Cerebellar cortex (tissue), 1 donor: ENCODE data around the gene RAB3IP.
"Not testable (repeated sequence)": the region's sequence is repeated elsewhere in the genome, so short reads cannot be mapped to it uniquely, and the experiment has no call there.

Experiments used
- DNase-seq: peaks from one replicate; pipeline ENCODE4 v3.0.0-alpha.2; 2015; ENCODE audit warnings: low spot score

RAB3IP gene

DNA sequence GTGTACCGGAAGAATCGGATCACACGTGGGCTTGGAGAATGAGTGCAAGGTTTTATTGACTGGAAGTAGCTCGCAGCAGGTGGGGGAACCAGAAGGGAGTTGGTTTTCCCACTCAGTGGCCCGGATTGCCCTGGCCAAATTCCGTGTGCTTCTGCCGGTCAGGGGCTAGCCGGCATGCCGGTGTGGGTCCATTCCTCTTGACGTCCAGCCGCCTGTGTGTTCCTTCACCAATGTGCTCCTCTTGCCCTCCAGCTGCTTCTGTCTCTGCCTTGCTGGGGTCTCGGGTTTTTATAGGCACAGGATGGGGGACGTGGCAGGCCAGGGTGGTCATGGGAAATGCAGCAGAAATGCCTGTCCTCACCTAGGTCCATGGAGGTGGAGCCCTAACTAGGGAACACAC is 97.4 kb downstream of the RAB3IP start:
- DNase-seq, result no peak

GRCh38 chr12:69837191-69837590 is 98.5 kb downstream of the RAB3IP start:
- DNase-seq, result no peak

DNA sequence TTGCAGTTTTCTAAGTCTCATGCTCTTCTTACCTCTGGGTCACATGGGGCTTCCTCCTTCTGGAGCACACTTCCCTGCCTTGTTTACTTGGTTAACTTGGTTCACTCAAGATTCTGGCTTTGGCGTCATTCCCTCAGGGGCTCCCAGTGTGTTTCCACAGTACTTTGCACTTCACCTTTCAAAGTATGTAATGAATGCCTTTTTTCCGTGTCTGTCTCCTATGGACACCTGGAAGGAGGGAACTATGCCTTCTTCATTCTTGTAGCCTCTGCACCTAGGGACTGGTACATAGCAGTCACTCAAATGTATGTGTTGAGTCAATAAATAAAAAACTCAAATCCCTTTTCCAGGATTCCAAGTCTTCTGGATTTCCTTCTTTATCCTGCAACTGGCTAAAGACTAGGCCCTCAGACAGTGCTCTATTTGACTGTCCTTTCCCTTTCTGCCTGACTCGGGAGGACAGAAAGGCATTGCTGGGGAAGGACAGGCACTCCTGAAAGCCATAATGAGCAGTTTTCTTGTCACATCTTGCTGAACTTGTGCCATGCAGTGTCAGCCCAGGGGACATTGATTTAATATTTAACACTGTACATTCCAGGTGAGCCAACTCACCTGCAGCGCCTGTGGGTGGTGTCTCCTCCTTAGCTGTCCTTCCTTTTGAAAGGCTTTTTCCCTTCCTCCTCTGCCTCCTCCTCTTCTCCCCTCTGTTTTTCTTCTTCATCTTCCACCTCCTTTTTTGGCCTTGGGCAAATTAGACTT is 99.2 kb downstream of the RAB3IP start:
- no peak for DNase-seq

DNA sequence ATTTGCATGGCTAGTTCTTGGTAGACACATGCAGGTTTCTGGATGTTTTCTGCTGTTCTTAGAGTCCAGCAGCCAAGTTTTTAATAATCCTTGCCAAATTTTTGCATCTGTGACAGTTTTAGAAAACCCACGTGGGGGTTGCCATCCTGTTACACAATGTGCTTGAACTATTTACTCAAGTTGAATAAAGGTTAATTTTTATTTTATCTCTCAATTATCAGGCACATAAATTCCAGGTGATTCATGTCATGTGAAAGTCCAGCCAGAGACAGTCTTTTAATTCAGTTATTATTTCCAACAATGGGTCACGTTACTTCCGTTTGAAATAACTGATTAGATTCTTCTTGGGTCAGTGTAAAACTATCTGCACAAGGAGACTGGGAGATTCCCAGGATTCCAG is 102.1 kb downstream of the RAB3IP start:
- DNase-seq, result no peak

GRCh38 chr12:69843608-69844007 is 104.9 kb downstream of the RAB3IP start:
- DNase-seq, result peak; percentile 63

DNA sequence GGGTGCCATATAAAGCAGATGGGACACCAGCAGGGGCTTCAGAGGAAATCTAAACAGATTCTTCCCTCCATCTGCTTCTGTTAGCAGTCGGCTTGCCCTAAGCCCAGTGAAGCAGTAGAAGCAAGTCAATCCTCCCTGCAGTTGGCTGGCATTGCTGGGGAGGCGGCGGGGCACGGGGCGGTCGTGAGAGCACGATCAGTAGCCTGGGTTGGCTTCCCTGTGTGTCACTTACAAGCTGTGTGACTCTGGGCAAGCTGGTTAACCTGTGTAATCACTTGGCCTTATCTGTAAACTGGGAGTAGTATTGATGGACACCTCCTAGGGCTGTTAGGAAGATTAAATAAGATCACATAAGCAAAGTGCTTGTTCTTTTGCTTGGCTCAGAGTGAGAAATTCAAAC is 105.8 kb downstream of the RAB3IP start:
- DNase-seq, result peak; percentile 98

- peak; percentile 87 for DNase-seq
These were observed 106.2 kb downstream of the RAB3IP start for GRCh38 chr12:69844836-69845235.

GRCh38 chr12:69846976-69847375 is 108.3 kb downstream of the RAB3IP start:
- DNase-seq, result no peak

DNA sequence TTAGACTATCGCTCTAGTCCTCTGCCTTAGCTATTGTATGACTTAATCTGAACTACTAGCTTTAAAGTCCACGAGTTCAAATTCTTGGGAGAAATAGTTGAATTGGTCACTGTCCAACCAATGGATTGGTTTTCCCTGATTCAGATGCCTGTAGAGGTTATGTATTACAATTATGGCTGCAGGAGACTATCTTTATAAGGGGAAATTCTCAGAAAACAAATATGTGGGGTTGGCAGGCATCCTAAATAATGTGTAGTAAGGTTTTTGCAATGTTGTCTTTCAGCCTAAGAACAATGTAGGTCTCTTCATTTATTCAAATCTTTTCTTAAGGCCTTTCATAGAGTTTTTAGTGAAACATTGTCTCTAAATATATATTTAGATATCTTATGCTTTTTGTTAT is 113.3 kb downstream of the RAB3IP start:
- DNase-seq, result no peak

DNA sequence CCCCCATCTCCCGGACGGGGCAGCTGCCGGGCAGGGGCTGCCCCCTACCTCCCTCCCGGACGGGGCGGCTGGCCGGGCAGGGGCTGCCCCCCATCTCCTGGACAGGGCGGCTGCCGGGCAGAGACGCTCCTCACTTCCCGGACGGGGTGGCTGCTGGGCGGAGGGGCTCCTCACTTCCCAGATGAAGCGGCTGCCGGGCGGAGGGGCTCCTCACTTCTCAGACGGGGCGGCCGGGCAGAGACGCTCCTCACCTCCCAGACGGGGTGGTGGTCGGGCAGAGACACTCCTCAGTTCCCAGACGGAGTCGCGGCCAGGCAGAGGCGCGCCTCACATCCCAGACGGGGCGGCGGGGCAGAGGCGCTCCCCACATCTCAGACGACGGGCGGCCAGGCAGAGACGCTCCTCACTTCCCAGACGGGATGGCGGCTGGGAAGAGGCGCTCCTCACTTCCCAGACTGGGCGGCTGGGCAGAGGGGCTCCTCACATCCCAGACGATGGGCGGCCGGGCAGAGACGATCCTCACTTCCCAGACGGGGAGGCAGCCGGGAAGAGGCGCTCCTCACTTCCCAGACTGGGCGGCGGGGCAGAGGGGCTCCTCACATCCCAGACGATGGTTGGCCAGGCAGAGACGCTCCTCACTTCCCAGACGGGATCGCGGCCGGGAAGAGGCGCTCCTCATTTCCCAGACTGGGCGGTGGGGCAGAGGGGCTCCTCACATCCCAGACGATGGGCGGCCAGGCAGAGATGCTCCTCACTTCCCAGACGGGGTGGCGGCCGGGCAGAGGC is 114.7 kb downstream of the RAB3IP start:
- DNase-seq, result not testable (repeated sequence)

DNA sequence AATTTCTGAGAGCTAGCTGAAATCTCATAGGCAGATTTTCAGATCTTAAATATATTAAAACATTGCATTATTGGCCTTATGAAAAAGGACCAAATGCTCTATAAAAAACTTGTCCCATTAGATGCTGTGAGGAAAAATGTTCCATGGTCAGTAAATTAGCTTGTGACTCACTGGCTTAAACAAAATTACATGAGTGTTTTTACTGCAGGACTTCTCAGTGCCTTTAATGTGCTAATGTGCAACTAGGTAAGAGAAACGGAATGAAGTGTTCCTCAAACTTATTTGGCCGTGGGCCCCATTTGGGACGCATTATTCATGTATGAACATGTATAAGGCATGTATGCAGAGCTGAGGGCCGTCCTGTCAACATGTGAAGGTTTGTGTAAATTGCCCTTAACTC is 128.0 kb downstream of the RAB3IP start:
- no peak for DNase-seq

- DNase-seq, result no peak
These were observed 130.0 kb downstream of the RAB3IP start for GRCh38 chr12:69868695-69869094.

- no peak for DNase-seq
These were observed 134.1 kb downstream of the RAB3IP start for GRCh38 chr12:69872804-69873203.
